B cell (primary cell): ENCODE results near the gene NOD2.

Experiments
- EZH2 ChIP-seq: IDR thresholded peaks from 2 replicates; pipeline ENCODE4 v1.6.1; 2012; ENCODE audit warnings: borderline replicate concordance, low read depth, mild to moderate bottlenecking, moderate library complexity, low read length; ENCODE audit not compliant: insufficient read depth, poor library complexity, severe bottlenecking
- TF ChIP-seq, protein P1 (sequence below): fragments of 200-600 bp; IDR thresholded peaks from one replicate; pipeline ENCODE4 v1.8.0; 2022; ENCODE audit warnings: antibody characterized with exemption, mild to moderate bottlenecking

DNA sequence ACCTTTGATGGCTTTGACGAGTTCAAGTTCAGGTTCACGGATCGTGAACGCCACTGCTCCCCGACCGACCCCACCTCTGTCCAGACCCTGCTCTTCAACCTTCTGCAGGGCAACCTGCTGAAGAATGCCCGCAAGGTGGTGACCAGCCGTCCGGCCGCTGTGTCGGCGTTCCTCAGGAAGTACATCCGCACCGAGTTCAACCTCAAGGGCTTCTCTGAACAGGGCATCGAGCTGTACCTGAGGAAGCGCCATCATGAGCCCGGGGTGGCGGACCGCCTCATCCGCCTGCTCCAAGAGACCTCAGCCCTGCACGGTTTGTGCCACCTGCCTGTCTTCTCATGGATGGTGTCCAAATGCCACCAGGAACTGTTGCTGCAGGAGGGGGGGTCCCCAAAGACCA, 17.6 kb downstream of the NOD2 start:
- TF ChIP-seq, protein P1, sequence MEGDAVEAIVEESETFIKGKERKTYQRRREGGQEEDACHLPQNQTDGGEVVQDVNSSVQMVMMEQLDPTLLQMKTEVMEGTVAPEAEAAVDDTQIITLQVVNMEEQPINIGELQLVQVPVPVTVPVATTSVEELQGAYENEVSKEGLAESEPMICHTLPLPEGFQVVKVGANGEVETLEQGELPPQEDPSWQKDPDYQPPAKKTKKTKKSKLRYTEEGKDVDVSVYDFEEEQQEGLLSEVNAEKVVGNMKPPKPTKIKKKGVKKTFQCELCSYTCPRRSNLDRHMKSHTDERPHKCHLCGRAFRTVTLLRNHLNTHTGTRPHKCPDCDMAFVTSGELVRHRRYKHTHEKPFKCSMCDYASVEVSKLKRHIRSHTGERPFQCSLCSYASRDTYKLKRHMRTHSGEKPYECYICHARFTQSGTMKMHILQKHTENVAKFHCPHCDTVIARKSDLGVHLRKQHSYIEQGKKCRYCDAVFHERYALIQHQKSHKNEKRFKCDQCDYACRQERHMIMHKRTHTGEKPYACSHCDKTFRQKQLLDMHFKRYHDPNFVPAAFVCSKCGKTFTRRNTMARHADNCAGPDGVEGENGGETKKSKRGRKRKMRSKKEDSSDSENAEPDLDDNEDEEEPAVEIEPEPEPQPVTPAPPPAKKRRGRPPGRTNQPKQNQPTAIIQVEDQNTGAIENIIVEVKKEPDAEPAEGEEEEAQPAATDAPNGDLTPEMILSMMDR, result no peak
- TF ChIP-seq EZH2, result no peak
